ENCODE measurements around the gene KIF12.

GRCh38 chr9:114076237-114077161 is 22.6 kb downstream of the KIF12 start:
- no peak for TF ChIP-seq POLR2A (IDR thresholded peaks at IDR 0.05; ENCODE audit: low read length)
- TF ChIP-seq GATA1 (IDR thresholded peaks at IDR 0.05; ENCODE audit: low read depth, low read length), result no peak

Measured in erythroblast (primary cell).